Measurements from ENCODE around the gene ANTXR1.

Gene ANTXR1

GRCh38 chr2:69244882-69245281, 231.9 kb downstream of the ANTXR1 start:
- in situ Hi-C loops (cut with MboI; ENCODE audit: low pct_unique_long_range_greater_than_20kb, low sequenced_read_pairs, unreplicated experiment): no loop called here
- DNase-seq (ENCODE audit: low spot score): no peak
- TF ChIP-seq CTCF (IDR thresholded peaks at IDR 0.05; ENCODE audit: extremely low read depth, insufficient read depth, missing control alignments): no peak

GRCh38 chr2:69247583-69247982, 234.6 kb downstream of the ANTXR1 start:
- DNase-seq (ENCODE audit: low spot score): no peak
- TF ChIP-seq CTCF (IDR thresholded peaks at IDR 0.05; ENCODE audit: extremely low read depth, insufficient read depth, missing control alignments): no peak
- in situ Hi-C loops (cut with MboI; ENCODE audit: low pct_unique_long_range_greater_than_20kb, low sequenced_read_pairs, unreplicated experiment): no loop called here

GRCh38 chr2:69248232-69248631, 235.3 kb downstream of the ANTXR1 start:
- no peak for DNase-seq (ENCODE audit: low spot score)
- TF ChIP-seq CTCF (IDR thresholded peaks at IDR 0.05; ENCODE audit: extremely low read depth, insufficient read depth, missing control alignments): no peak
- in situ Hi-C loops (cut with MboI; ENCODE audit: low pct_unique_long_range_greater_than_20kb, low sequenced_read_pairs, unreplicated experiment): no loop called here

- TF ChIP-seq CTCF (IDR thresholded peaks at IDR 0.05; ENCODE audit: extremely low read depth, insufficient read depth, missing control alignments): no peak
- DNase-seq (ENCODE audit: low spot score): no peak
- in situ Hi-C loops (cut with MboI; ENCODE audit: low pct_unique_long_range_greater_than_20kb, low sequenced_read_pairs, unreplicated experiment): no loop called here
Observed at GRCh38 chr2:69250981-69251380, 238.0 kb downstream of the ANTXR1 start.

- DNase-seq (ENCODE audit: low spot score): no peak
- no peak for TF ChIP-seq CTCF (IDR thresholded peaks at IDR 0.05; ENCODE audit: extremely low read depth, insufficient read depth, missing control alignments)
- in situ Hi-C loops (cut with MboI; ENCODE audit: low pct_unique_long_range_greater_than_20kb, low sequenced_read_pairs, unreplicated experiment): no loop called here
Observed at GRCh38 chr2:69251943-69252342, 239.0 kb downstream of the ANTXR1 start.

GRCh38 chr2:69253112-69253511, 240.1 kb downstream of the ANTXR1 start:
- TF ChIP-seq CTCF (IDR thresholded peaks at IDR 0.05; ENCODE audit: extremely low read depth, insufficient read depth, missing control alignments): no peak
- no peak for DNase-seq (ENCODE audit: low spot score)
- in situ Hi-C loops (cut with MboI; ENCODE audit: low pct_unique_long_range_greater_than_20kb, low sequenced_read_pairs, unreplicated experiment): no loop called here

Data from GM13977 (cell line).